Smooth muscle cell (in vitro differentiated cells): Measurements from ENCODE around the gene RSPO4. TPM values are rescaled to one million over a fixed set of nuclear protein-coding genes. Genes with fewer than 3 reads are reported as not detected.

Experiments
- DNase-seq: peaks from one replicate; lab custom pipeline; 2025; ENCODE audit not compliant: unreplicated experiment; lab: John Stamatoyannopoulos, UW
- H2AFZ ChIP-seq: fragments of 200-600 bp; sonication (generic); 2 replicates; pipeline ENCODE4 v1.6.0; 2016; ENCODE audit warnings: antibody characterized with exemption, low read depth, mild to moderate bottlenecking
- H3F3A ChIP-seq: fragments of 200-600 bp; sonication (generic); 2 replicates; pipeline ENCODE4 v1.6.0; 2017; ENCODE audit warnings: antibody characterized with exemption, low read depth
- H3K27ac ChIP-seq: fragments of 200-600 bp; sonication (generic); 2 replicates; pipeline ENCODE4 v1.5.1; 2016; ENCODE audit warnings: low read depth, mild to moderate bottlenecking
- H3K27me3 ChIP-seq: fragments of 200-600 bp; sonication (generic); 2 replicates; pipeline ENCODE4 v1.6.1; 2016; ENCODE audit warnings: low read depth, mild to moderate bottlenecking
- H3K36me3 ChIP-seq: fragments of 200-600 bp; sonication (generic); 2 replicates; pipeline ENCODE4 v1.5.1; 2016; ENCODE audit warnings: low read depth
- H3K4me1 ChIP-seq: fragments of 200-600 bp; sonication (generic); 2 replicates; pipeline ENCODE4 v1.5.1; 2016; ENCODE audit warnings: low read depth
- H3K4me2 ChIP-seq: fragments of 200-600 bp; sonication (generic); 2 replicates; pipeline ENCODE4 v1.6.0; 2016; ENCODE audit warnings: mild to moderate bottlenecking
- H3K4me3 ChIP-seq: fragments of 200-600 bp; sonication (generic); 2 replicates; pipeline ENCODE4 v1.5.1; 2016; ENCODE audit warnings: mild to moderate bottlenecking
- H3K79me2 ChIP-seq: fragments of 200-600 bp; sonication (generic); 2 replicates; pipeline ENCODE4 v1.6.0; 2016; ENCODE audit warnings: low read depth, mild to moderate bottlenecking
- H3K9ac ChIP-seq: fragments of 200-600 bp; sonication (generic); 2 replicates; pipeline ENCODE4 v1.6.0; 2016; ENCODE audit warnings: low read depth
- H3K9me3 ChIP-seq: fragments of 200-600 bp; sonication (generic); replicated peaks from 2 replicates; pipeline ENCODE4 v1.5.1; 2016; ENCODE audit warnings: low read depth
- H4K20me1 ChIP-seq: fragments of 200-600 bp; sonication (generic); 2 replicates; pipeline ENCODE4 v1.6.0; 2016; ENCODE audit warnings: low read depth
- WGBS: methylation state at CpG from one replicate; pipeline ENCODE4 v1.1.7; 2016; ENCODE audit warnings: low lambda C conversion rate; 5-methylcytosine and 5-hydroxymethylcytosine counted together
- polyA plus RNA-seq: library from polyadenylated mRNA; unstranded; fragments of >200 nt; fragmentation: Nextera tagmentation; extraction: Ambion mirVana; gene quantifications from 2 replicates; pipeline ENCODE4 v1.2.1, GENCODE V29; 2016
- total RNA-seq: library from RNA; depleted of rRNA; stranded (reverse); fragments of >200 nt; gene quantifications from 2 replicates; pipeline ENCODE4 v1.2.3, GENCODE V29; 2014
- TF ChIP-seq, protein P1 (sequence below): fragments of 200-600 bp; sonication (generic); IDR thresholded peaks from 2 replicates; pipeline ENCODE4 v1.5.1; 2017; ENCODE audit warnings: borderline replicate concordance, mild to moderate bottlenecking, antibody characterized with exemption; ENCODE audit not compliant: insufficient read depth, poor library complexity, severe bottlenecking

Gene RSPO4
- total RNA-seq (0.22 and 1.3 TPM in 2 replicates), polyA plus RNA-seq (5.0 and 7.5 TPM in 2 replicates)

DNA sequence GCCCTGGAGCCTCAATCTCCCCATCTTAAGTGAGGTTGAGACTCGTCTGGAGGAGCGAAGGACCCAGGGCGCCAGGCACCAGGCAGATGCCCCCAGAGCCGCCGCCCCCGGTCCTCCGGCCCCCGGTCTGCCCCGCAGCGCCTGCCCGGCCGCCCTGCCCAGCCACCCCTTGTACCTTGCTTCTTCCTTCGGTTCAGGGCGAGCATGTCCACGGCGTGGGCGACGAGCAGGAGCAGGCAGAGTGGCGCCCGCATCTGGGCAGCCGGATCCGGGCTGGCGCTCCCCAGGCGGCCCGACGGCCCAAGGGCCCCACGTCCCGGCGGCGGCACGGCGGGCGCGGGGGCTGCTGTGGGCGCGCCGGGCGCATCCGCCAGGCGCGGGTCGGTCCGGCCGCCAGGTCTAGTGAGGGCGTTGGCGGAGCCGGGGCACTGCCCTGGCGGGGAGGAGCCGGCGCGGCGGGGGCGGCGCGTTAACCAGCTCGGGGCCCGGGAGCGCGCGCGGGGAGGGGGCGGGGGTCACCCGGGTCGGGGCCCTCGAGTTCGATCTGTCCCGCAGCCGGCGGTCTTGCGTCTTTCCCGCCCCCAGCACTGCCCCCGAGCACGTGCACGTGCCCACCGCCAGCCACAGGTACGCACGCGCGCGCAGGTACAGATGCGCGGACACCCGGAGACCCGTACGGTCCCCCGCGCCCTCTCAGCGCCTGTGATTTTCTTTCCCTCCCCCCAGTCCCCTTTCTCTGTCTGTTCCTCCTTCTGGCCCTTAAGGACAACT is at the start of gene RSPO4:
Gene RSPO4, minus strand, starts transcription at position 401 of the 771 bp plus-strand sequence. Its CDS starts 147 bp downstream, at position 254.
- Histone ChIP-seq H3K4me2 (peak within 1 kb of the TSS; percentile 82), H3K9me3 (no peaks in the 10 kb centered on the region), H3K79me2 (peaks cover 11% of the 10 kb centered on the region), H3K36me3 (no peaks in the 10 kb centered on the region), H4K20me1 (no peaks in the 10 kb centered on the region), H2AFZ (peak within 1 kb of the TSS; percentile 92), H3K27ac (no peak within 1 kb of the TSS), H3F3A (no peaks in the 10 kb centered on the region), H3K9ac (no peak within 1 kb of the TSS), H3K4me3 (peak within 1 kb of the TSS; percentile 58), H3K4me1 (peaks cover 3% of the 10 kb centered on the region), H3K27me3 (no peaks in the 10 kb centered on the region)
- under 1% methylated on average over 43 of the region's 88 CpGs for WGBS
- TF ChIP-seq, protein P1, sequence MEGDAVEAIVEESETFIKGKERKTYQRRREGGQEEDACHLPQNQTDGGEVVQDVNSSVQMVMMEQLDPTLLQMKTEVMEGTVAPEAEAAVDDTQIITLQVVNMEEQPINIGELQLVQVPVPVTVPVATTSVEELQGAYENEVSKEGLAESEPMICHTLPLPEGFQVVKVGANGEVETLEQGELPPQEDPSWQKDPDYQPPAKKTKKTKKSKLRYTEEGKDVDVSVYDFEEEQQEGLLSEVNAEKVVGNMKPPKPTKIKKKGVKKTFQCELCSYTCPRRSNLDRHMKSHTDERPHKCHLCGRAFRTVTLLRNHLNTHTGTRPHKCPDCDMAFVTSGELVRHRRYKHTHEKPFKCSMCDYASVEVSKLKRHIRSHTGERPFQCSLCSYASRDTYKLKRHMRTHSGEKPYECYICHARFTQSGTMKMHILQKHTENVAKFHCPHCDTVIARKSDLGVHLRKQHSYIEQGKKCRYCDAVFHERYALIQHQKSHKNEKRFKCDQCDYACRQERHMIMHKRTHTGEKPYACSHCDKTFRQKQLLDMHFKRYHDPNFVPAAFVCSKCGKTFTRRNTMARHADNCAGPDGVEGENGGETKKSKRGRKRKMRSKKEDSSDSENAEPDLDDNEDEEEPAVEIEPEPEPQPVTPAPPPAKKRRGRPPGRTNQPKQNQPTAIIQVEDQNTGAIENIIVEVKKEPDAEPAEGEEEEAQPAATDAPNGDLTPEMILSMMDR, result no peak
- no peak for DNase-seq

DNA sequence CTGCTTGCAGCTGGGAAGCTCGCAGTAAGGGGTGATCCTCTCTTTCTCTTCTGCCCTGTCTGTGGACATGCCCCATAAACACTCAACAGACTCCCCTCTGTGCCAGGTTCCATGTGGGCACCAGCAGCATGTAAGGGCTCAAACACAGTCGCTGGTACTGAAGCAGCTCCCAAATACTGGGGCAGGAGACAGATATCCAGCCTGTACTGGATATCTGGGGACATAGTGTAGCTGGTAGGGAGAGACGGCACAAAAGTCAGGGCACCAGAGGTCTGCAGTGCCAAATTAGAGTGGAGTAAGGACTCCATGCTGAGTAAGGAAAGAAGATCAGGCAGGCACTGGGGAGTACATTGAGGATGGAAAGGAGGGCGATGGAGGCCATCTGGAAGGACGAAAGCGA is 48.3 kb upstream of the RSPO4 start:
- no peak for DNase-seq
- Histone ChIP-seq H3K4me1 (peaks cover under 1% of the 10 kb centered on the region), H4K20me1 (no peaks in the 10 kb centered on the region), H3K79me2 (no peaks in the 10 kb centered on the region), H3K27ac (no peak overlapping the region), H3K27me3 (no peaks in the 10 kb centered on the region), H3F3A (no peaks in the 10 kb centered on the region), H2AFZ (no peak overlapping the region), H3K4me2 (no peak overlapping the region), H3K9me3 (no peaks in the 10 kb centered on the region), H3K9ac (no peak overlapping the region), H3K36me3 (no peaks in the 10 kb centered on the region), H3K4me3 (no peak overlapping the region)
- TF ChIP-seq, protein P1, result no peak
- 86% methylated on average over 6 of the region's 6 CpGs for WGBS

DNA sequence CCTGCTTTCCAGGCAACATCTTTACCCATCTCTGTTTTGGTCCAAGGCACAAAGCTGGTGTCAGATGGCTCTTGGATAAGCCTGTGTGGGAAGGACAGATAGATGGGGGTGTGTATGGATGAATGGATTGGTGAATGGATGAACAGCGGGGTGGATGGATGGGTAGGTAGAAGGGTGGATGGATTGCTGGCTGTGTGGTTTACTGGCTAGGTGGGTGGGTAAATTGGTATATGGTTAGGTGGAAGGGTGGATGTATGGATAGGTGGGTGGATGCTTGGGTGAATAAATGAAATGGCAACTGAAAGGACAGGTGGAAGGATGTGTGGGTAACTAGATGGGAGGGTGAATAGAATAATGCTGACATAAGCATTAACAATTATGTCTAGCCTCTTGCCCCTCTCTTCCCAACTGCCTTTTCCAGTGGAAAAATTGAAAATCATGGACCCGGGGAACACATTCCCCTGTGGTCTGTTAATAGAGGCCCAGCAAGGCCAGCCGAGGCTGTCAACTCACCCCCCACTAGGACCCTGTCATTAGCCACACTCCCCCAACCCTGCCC is 43.8 kb upstream of the RSPO4 start:
- Histone ChIP-seq H3F3A (no peaks in the 10 kb centered on the region), H3K79me2 (no peaks in the 10 kb centered on the region), H2AFZ (no peak overlapping the region), H3K4me1 (peaks cover 2% of the 10 kb centered on the region), H3K36me3 (no peaks in the 10 kb centered on the region), H4K20me1 (no peaks in the 10 kb centered on the region), H3K9me3 (no peaks in the 10 kb centered on the region), H3K4me2 (no peak overlapping the region), H3K27me3 (peaks cover 8% of the 10 kb centered on the region), H3K4me3 (no peak overlapping the region), H3K27ac (no peak overlapping the region), H3K9ac (no peak overlapping the region)
- no peak for DNase-seq
- 95% methylated on average over 3 of the region's 3 CpGs for WGBS
- TF ChIP-seq, protein P1, result no peak
